Neural cell (in vitro differentiated cells): ENCODE measurements around the gene EMILIN3.

Experiments
- EP300 ChIP-seq: fragments of 450-650 bp; conservative IDR thresholded peaks from 2 replicates; pipeline ENCODE4 v1.6.1; 2014; ENCODE audit warnings: antibody characterized with exemption, mild to moderate bottlenecking, moderate library complexity; ENCODE audit not compliant: poor library complexity, severe bottlenecking
- EZH2 ChIP-seq: fragments of 200-600, 300-800 bp; shearing (Covaris generic), sonication (generic); IDR thresholded peaks from 2 replicates; pipeline ENCODE4 v1.6.1; 2014; ENCODE audit warnings: antibody characterized with exemption, low read length, borderline replicate concordance, mild to moderate bottlenecking; ENCODE audit not compliant: insufficient read depth, poor library complexity, severe bottlenecking
- MXI1 ChIP-seq: fragments of 450-650 bp; conservative IDR thresholded peaks from 2 replicates; pipeline ENCODE4 v1.6.1; 2014; ENCODE audit warnings: antibody characterized with exemption, mild to moderate bottlenecking; ENCODE audit not compliant: poor library complexity, severe bottlenecking
- POLR2AphosphoS5 ChIP-seq: IDR thresholded peaks from 2 replicates; pipeline ENCODE4 v1.6.1; 2012
- SMC3 ChIP-seq: fragments of 450-650 bp; conservative IDR thresholded peaks from 2 replicates; pipeline ENCODE4 v1.6.1; 2014; ENCODE audit warnings: antibody characterized with exemption, mild to moderate bottlenecking, moderate library complexity; ENCODE audit not compliant: poor library complexity
- TAF1 ChIP-seq: IDR thresholded peaks from 2 replicates; pipeline ENCODE4 v1.6.1; 2012; ENCODE audit warnings: low read depth
- TF ChIP-seq, protein P1 (sequence below): fragments of 450-650 bp; IDR thresholded peaks from 2 replicates; pipeline ENCODE4 v1.5.1; 2014; ENCODE audit warnings: antibody characterized with exemption, mild to moderate bottlenecking, moderate library complexity; ENCODE audit not compliant: poor library complexity, severe bottlenecking
- TF ChIP-seq, protein P2 (sequence below): IDR thresholded peaks from 2 replicates; pipeline ENCODE4 v1.6.1; 2012; ENCODE audit warnings: borderline replicate concordance

DNA sequence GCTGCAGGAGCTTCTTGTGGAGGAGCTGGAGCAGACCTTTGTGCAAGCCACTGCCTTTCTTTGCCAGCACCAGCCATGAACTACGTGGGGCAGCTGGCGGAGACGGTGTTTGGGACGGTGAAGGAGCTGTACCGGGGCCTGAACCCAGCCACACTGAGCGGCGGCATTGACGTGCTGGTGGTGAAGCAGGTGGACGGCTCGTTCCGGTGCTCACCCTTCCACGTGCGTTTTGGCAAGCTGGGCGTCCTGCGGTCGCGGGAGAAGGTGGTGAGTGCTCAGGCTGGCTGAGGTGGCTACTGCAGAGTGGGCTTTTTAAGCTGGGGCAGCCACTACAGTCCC, 20.9 kb downstream of the EMILIN3 start:
- TF ChIP-seq, protein P1, sequence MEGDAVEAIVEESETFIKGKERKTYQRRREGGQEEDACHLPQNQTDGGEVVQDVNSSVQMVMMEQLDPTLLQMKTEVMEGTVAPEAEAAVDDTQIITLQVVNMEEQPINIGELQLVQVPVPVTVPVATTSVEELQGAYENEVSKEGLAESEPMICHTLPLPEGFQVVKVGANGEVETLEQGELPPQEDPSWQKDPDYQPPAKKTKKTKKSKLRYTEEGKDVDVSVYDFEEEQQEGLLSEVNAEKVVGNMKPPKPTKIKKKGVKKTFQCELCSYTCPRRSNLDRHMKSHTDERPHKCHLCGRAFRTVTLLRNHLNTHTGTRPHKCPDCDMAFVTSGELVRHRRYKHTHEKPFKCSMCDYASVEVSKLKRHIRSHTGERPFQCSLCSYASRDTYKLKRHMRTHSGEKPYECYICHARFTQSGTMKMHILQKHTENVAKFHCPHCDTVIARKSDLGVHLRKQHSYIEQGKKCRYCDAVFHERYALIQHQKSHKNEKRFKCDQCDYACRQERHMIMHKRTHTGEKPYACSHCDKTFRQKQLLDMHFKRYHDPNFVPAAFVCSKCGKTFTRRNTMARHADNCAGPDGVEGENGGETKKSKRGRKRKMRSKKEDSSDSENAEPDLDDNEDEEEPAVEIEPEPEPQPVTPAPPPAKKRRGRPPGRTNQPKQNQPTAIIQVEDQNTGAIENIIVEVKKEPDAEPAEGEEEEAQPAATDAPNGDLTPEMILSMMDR: no peak
- no peak for TF ChIP-seq POLR2AphosphoS5
- no peak for TF ChIP-seq EP300
- TF ChIP-seq EZH2: no peak
- no peak for TF ChIP-seq MXI1
- TF ChIP-seq SMC3: no peak
- no peak for TF ChIP-seq TAF1
- TF ChIP-seq, protein P2, sequence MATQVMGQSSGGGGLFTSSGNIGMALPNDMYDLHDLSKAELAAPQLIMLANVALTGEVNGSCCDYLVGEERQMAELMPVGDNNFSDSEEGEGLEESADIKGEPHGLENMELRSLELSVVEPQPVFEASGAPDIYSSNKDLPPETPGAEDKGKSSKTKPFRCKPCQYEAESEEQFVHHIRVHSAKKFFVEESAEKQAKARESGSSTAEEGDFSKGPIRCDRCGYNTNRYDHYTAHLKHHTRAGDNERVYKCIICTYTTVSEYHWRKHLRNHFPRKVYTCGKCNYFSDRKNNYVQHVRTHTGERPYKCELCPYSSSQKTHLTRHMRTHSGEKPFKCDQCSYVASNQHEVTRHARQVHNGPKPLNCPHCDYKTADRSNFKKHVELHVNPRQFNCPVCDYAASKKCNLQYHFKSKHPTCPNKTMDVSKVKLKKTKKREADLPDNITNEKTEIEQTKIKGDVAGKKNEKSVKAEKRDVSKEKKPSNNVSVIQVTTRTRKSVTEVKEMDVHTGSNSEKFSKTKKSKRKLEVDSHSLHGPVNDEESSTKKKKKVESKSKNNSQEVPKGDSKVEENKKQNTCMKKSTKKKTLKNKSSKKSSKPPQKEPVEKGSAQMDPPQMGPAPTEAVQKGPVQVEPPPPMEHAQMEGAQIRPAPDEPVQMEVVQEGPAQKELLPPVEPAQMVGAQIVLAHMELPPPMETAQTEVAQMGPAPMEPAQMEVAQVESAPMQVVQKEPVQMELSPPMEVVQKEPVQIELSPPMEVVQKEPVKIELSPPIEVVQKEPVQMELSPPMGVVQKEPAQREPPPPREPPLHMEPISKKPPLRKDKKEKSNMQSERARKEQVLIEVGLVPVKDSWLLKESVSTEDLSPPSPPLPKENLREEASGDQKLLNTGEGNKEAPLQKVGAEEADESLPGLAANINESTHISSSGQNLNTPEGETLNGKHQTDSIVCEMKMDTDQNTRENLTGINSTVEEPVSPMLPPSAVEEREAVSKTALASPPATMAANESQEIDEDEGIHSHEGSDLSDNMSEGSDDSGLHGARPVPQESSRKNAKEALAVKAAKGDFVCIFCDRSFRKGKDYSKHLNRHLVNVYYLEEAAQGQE: no peak
